H1 (cell line): Measurements from ENCODE around the gene FAM193A. TPM values are rescaled to one million over a fixed set of nuclear protein-coding genes. Genes with fewer than 3 reads are reported as not detected.

Experiments
- CTCF ChIA-PET: fragments of 300-600 bp; sonication (Branson Sonifier 250); formaldehyde crosslinking; loops from one replicate; lab custom pipeline; 2021; ENCODE audit not compliant: partially characterized antibody; lab: Charles Lee
- POLR2A ChIA-PET: fragments of 300-600 bp; sonication (Branson Sonifier 250); formaldehyde crosslinking; loops from one replicate; lab custom pipeline; 2021; ENCODE audit warnings: inconsistent platforms; ENCODE audit not compliant: partially characterized antibody; lab: Charles Lee
- DNase-seq, 2 experiments: peaks; one replicate each; pipeline versions ENCODE4 v3.0.0 to v3.0.0-alpha.2; 2010 to 2022; ENCODE audit warnings: low spot score in 2 of 2, low read depth in 1 of 2, mixed read lengths in 1 of 2
- FAIRE-seq: peaks from 2 replicates; lab custom pipeline; 2011; peaks lifted over from hg19 to GRCh38; lab: Jason Lieb, UNC
- H2AFZ ChIP-seq: 2 replicates; pipeline ENCODE4 v1.8.1; 2012; ENCODE audit warnings: low read length, inconsistent platforms
- H2AK5ac ChIP-seq: 2 replicates; pipeline ENCODE4 v1.6.1; 2013; ENCODE audit warnings: low read depth, low read length
- H2BK120ac ChIP-seq: replicated peaks from 2 replicates; pipeline ENCODE3; 2013; ENCODE audit warnings: low read depth, low read length, inconsistent platforms
- H2BK12ac ChIP-seq: 2 replicates; pipeline ENCODE4 v1.6.1; 2013; ENCODE audit warnings: low read depth, low read length
- H2BK15ac ChIP-seq: 2 replicates; pipeline ENCODE4 v1.6.1; 2013; ENCODE audit warnings: low read length
- H2BK20ac ChIP-seq: 2 replicates; pipeline ENCODE4 v1.6.1; 2013; ENCODE audit warnings: low read length
- H2BK5ac ChIP-seq: 2 replicates; pipeline ENCODE4 v1.6.1; 2013; ENCODE audit warnings: low read depth, low read length
- H3K14ac ChIP-seq: 2 replicates; pipeline ENCODE4 v1.6.1; 2013; ENCODE audit warnings: inconsistent platforms; ENCODE audit not compliant: insufficient read length
- H3K18ac ChIP-seq: 2 replicates; pipeline ENCODE4 v1.6.1; 2013; ENCODE audit warnings: low read length; ENCODE audit errors: extremely low read depth
- H3K23ac ChIP-seq: 2 replicates; pipeline ENCODE4 v1.6.1; 2013; ENCODE audit warnings: inconsistent platforms; ENCODE audit not compliant: insufficient read length
- H3K23me2 ChIP-seq: 2 replicates; pipeline ENCODE4 v1.6.1; 2013; ENCODE audit warnings: low read depth, low read length
- H3K27ac ChIP-seq: 2 replicates; pipeline ENCODE4 v1.6.1; 2011; ENCODE audit warnings: low read depth, low read length, inconsistent platforms
- H3K27me3 ChIP-seq, 4 experiments: replicated peaks in 1 of 4; 1 replicate in 1 of 4; 2 replicates in 3 of 4; pipeline versions ENCODE4 v1.6.1 to v1.8.1; 2011 to 2013; ENCODE audit warnings: low read length in 3 of 4, mild to moderate bottlenecking in 3 of 4, inconsistent platforms in 2 of 4, mixed read lengths in 2 of 4, moderate library complexity in 1 of 4; ENCODE audit not compliant: control insufficient read depth in 3 of 4, insufficient read depth in 3 of 4; ENCODE audit errors: extremely low read depth in 1 of 4
- H3K36me3 ChIP-seq, 4 experiments: 2 replicates each; pipeline versions ENCODE4 v1.6.1 to v1.8.1; 2011 to 2013; ENCODE audit warnings: mild to moderate bottlenecking in 4 of 4, low read length in 3 of 4, moderate library complexity in 2 of 4, control low read depth in 1 of 4, inconsistent platforms in 1 of 4; ENCODE audit not compliant: insufficient read depth in 4 of 4, control insufficient read depth in 2 of 4
- H3K4ac ChIP-seq: replicated peaks from 2 replicates; pipeline ENCODE3; 2013; ENCODE audit warnings: low read length, low read depth, mixed read lengths, inconsistent platforms; ENCODE audit not compliant: insufficient read length
- H3K4me1 ChIP-seq, 4 experiments: replicated peaks in 1 of 4; 1 replicate in 1 of 4; 2 replicates in 3 of 4; pipeline versions ENCODE4 v1.6.1 to v1.8.1; 2011 to 2013; ENCODE audit warnings: low read length in 3 of 4, inconsistent platforms in 2 of 4, mixed read lengths in 1 of 4; ENCODE audit not compliant: insufficient read depth in 4 of 4, control insufficient read depth in 3 of 4
- H3K4me2 ChIP-seq, 2 experiments: 2 replicates each; pipeline versions ENCODE4 v1.6.1 to v1.8.1; 2011 to 2013; ENCODE audit warnings: low read depth in 2 of 2, low read length in 2 of 2, control low read depth in 1 of 2, inconsistent platforms in 1 of 2, mild to moderate bottlenecking in 1 of 2; ENCODE audit not compliant: insufficient read depth in 1 of 2
- H3K4me3 ChIP-seq, 4 experiments: fragments of 200-600, 300-600 bp in 1 of 4; sonication (generic), shearing (Covaris generic), sonication (Bioruptor Twin) in 1 of 4; 2 replicates each; pipeline versions ENCODE4 v1.5.1 to v1.8.1; 2011 to 2016; ENCODE audit warnings: low read length in 4 of 4, low read depth in 3 of 4, control low read depth in 2 of 4, inconsistent platforms in 2 of 4, mild to moderate bottlenecking in 2 of 4, mixed read lengths in 1 of 4, moderate library complexity in 1 of 4; ENCODE audit not compliant: insufficient read depth in 2 of 4; ENCODE audit errors: extremely low read depth in 1 of 4
- H3K56ac ChIP-seq: replicated peaks from 2 replicates; pipeline ENCODE3; 2013; ENCODE audit warnings: low read depth, mild to moderate bottlenecking, mixed read lengths, low read length, inconsistent platforms; ENCODE audit not compliant: insufficient read length
- H3K79me1 ChIP-seq: 2 replicates; pipeline ENCODE4 v1.6.1; 2013; ENCODE audit warnings: low read depth, low read length, control low read depth
- H3K79me2 ChIP-seq, 2 experiments: 2 replicates each; pipeline versions ENCODE4 v1.6.1 to v1.8.1; 2012 to 2013; ENCODE audit warnings: low read length in 2 of 2, mild to moderate bottlenecking in 2 of 2, inconsistent platforms in 1 of 2; ENCODE audit not compliant: insufficient read depth in 2 of 2, control insufficient read depth in 1 of 2
- H3K9ac ChIP-seq, 4 experiments: replicated peaks in 1 of 4; 1 replicate in 1 of 4; 2 replicates in 3 of 4; pipeline versions ENCODE4 v1.6.1 to v1.8.1; 2011 to 2013; ENCODE audit warnings: low read depth in 3 of 4, low read length in 3 of 4, control low read depth in 2 of 4, mild to moderate bottlenecking in 2 of 4, moderate library complexity in 2 of 4, inconsistent platforms in 1 of 4; ENCODE audit errors: extremely low read depth in 1 of 4
- H3K9me3 ChIP-seq, 2 experiments: 2 replicates each; pipeline versions ENCODE4 v1.6.1 to v1.8.1; 2012 to 2013; ENCODE audit warnings: mild to moderate bottlenecking in 2 of 2, moderate library complexity in 2 of 2, control low read depth in 1 of 2, inconsistent platforms in 1 of 2, low read depth in 1 of 2, low read length in 1 of 2, mixed read lengths in 1 of 2; ENCODE audit not compliant: insufficient read depth in 2 of 2
- H4K20me1 ChIP-seq, 2 experiments: replicated peaks in 1 of 2; 2 replicates each; pipeline versions ENCODE3 to v1.8.1; 2011 to 2013; ENCODE audit warnings: inconsistent platforms in 2 of 2, low read length in 2 of 2, mild to moderate bottlenecking in 1 of 2; ENCODE audit not compliant: insufficient read depth in 2 of 2, control insufficient read depth in 1 of 2
- H4K5ac ChIP-seq: 2 replicates; pipeline ENCODE4 v1.6.1; 2013; ENCODE audit warnings: low read length, low read depth, mixed read lengths, inconsistent platforms; ENCODE audit not compliant: insufficient read length
- H4K8ac ChIP-seq: 2 replicates; pipeline ENCODE4 v1.8.0; 2013; ENCODE audit warnings: mild to moderate bottlenecking, moderate library complexity, low read length, inconsistent platforms; ENCODE audit not compliant: insufficient read depth; ENCODE audit errors: extremely low read depth
- H4K91ac ChIP-seq: replicated peaks from 2 replicates; pipeline ENCODE3; 2013; ENCODE audit warnings: low read length, mixed read lengths, inconsistent platforms; ENCODE audit not compliant: insufficient read length
- ASH2L ChIP-seq: fragments of 200-600, 300-600 bp; sonication (generic); IDR thresholded peaks from one replicate; pipeline ENCODE4 v1.7.1; 2017; ENCODE audit warnings: low read length
- BRCA1 ChIP-seq: IDR thresholded peaks from 2 replicates; pipeline ENCODE4 v1.6.1; 2012; ENCODE audit warnings: low read depth, low read length, improper control_type of control experiment
- CHD2 ChIP-seq: IDR thresholded peaks from 2 replicates; pipeline ENCODE4 v1.6.1; 2012; ENCODE audit warnings: low read length, improper control_type of control experiment
- HDAC6 ChIP-seq: IDR thresholded peaks from one replicate; pipeline ENCODE4 v1.7.1; 2012; ENCODE audit warnings: low read depth, mild to moderate bottlenecking, inconsistent platforms, low read length, moderate library complexity
- NANOG ChIP-seq: IDR thresholded peaks from 2 replicates; pipeline ENCODE4 v1.6.1; 2011; ENCODE audit warnings: low read length, low read depth, mild to moderate bottlenecking, inconsistent platforms; ENCODE audit not compliant: insufficient read depth, poor library complexity, severe bottlenecking
- PHF8 ChIP-seq: fragments of 200-600 bp; sonication (generic); conservative IDR thresholded peaks from 2 replicates; pipeline ENCODE4 v1.7.1; 2012; ENCODE audit warnings: low read depth, mild to moderate bottlenecking, inconsistent platforms, low read length, moderate library complexity
- RAD21 ChIP-seq, 2 experiments: IDR thresholded peaks in 1 of 2; conservative IDR thresholded peaks in 1 of 2; 2 replicates each; pipeline ENCODE4 v1.6.1; 2011; ENCODE audit warnings: low read depth in 2 of 2, low read length in 2 of 2, improper control_type of control experiment in 1 of 2, inconsistent platforms in 1 of 2, mild to moderate bottlenecking in 1 of 2, moderate library complexity in 1 of 2
- SP1 ChIP-seq: IDR thresholded peaks from 2 replicates; pipeline ENCODE4 v1.6.1; 2011; ENCODE audit warnings: low read depth, low read length
- SRF ChIP-seq: IDR thresholded peaks from 2 replicates; pipeline ENCODE4 v1.6.1; 2011; ENCODE audit warnings: mild to moderate bottlenecking, low read depth, low read length, moderate library complexity
- WGBS, 2 experiments: shearing (Covaris generic) in 1 of 2; methylation state at CpG; one replicate each; pipeline versions ENCODE4 v1.1.6 to v1.1.7; 2013 to 2015; ENCODE audit warnings: low lambda C conversion rate in 2 of 2, mixed read lengths in 2 of 2, inconsistent platforms in 1 of 2, low coverage in 1 of 2, missing lambda C conversion rate in 1 of 2; ENCODE audit not compliant: insufficient replicate concordance in 2 of 2, insufficient coverage in 1 of 2, insufficient read length in 1 of 2; ENCODE audit errors: extremely low coverage in 1 of 2, missing lambda C conversion rate in 1 of 2; 5-methylcytosine and 5-hydroxymethylcytosine counted together
- polyA plus RNA-seq, 7 experiments: library from polyadenylated mRNA; depleted of rRNA in 3 of 7; stranded (reverse) in 5 of 7; unstranded in 2 of 7; fragments of >200 nt in 5 of 7; fragments of 200-250 nt in 2 of 7; gene quantifications; 1 replicate in 5 of 7; 2 replicates in 1 of 7; 4 replicates in 1 of 7; pipeline versions ENCODE4 v1.2.1 to v1.2.3, GENCODE V29; 2011 to 2013; ENCODE audit warnings: missing spikeins in 2 of 7, mixed read lengths in 2 of 7
- total RNA-seq: library from RNA; stranded (reverse); fragmentation: NEBNext Ultra II Directional; extraction: Animal tissue kit (Norgen Biotek cat#: 25700); gene quantifications from 2 replicates; pipeline ENCODE4 v1.2.1, GENCODE V29; 2021
- TF ChIP-seq, protein P1 (sequence below), 3 experiments: IDR thresholded peaks; 1 replicate in 2 of 3; 2 replicates in 1 of 3; pipeline versions ENCODE4 v1.5.1 to v1.6.1; 2011; ENCODE audit warnings: low read length in 3 of 3, mild to moderate bottlenecking in 3 of 3, inconsistent platforms in 2 of 3, low read depth in 1 of 3, moderate library complexity in 1 of 3; ENCODE audit not compliant: insufficient read depth in 1 of 3; ENCODE audit errors: control extremely low read depth in 1 of 3

Gene FAM193A
- total and polyA plus RNA-seq, 2 of the 8 experiments (the other 6 are each of a cell fraction or from before 2014, with no cell fraction given): 8.7 to 26.2 TPM

- no peak overlapping the region for H3K4me3 ChIP-seq
- H3K79me2 ChIP-seq: peaks cover 0 to 6% of the 10 kb centered on the region in 2 experiments; a peak in 1 of 4 replicates
- H2AK5ac ChIP-seq: no peak overlapping the region
- 96% methylated on average over 1 of the region's 1 CpG; no CpG with 5 or more reads in 1 of the 2 experiments for WGBS, 2 experiments
- H3K79me1 ChIP-seq: no peaks in the 10 kb centered on the region
- H2BK5ac ChIP-seq: no peak overlapping the region
- H3K23me2 ChIP-seq: no peaks in the 10 kb centered on the region
- H3K18ac ChIP-seq: no peak overlapping the region
- H3K56ac ChIP-seq: no peak overlapping the region
- H3K14ac ChIP-seq: no peak overlapping the region
- H2BK15ac ChIP-seq: no peak overlapping the region
- TF ChIP-seq RAD21 (IDR thresholded peaks at IDR 0.05 in 1 of 2, conservative IDR thresholded peaks at IDR 0.05 in 1 of 2; ENCODE audit: low read depth in 2 of 2, low read length in 2 of 2): peak; percentile 26 to 33; a peak in 3 of 4 replicates
- no peak for TF ChIP-seq ASH2L
- TF ChIP-seq HDAC6: no peak
- TF ChIP-seq PHF8: no peak
- TF ChIP-seq, protein P1, sequence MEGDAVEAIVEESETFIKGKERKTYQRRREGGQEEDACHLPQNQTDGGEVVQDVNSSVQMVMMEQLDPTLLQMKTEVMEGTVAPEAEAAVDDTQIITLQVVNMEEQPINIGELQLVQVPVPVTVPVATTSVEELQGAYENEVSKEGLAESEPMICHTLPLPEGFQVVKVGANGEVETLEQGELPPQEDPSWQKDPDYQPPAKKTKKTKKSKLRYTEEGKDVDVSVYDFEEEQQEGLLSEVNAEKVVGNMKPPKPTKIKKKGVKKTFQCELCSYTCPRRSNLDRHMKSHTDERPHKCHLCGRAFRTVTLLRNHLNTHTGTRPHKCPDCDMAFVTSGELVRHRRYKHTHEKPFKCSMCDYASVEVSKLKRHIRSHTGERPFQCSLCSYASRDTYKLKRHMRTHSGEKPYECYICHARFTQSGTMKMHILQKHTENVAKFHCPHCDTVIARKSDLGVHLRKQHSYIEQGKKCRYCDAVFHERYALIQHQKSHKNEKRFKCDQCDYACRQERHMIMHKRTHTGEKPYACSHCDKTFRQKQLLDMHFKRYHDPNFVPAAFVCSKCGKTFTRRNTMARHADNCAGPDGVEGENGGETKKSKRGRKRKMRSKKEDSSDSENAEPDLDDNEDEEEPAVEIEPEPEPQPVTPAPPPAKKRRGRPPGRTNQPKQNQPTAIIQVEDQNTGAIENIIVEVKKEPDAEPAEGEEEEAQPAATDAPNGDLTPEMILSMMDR (IDR thresholded peaks at IDR 0.05; ENCODE audit: control extremely low read depth in 1 of 3, insufficient read depth in 1 of 3, low read depth in 1 of 3, low read length in 3 of 3): peak in 2 of 3 experiments; percentile 19 to 45; a peak in 2 of 4 replicates
- no peak for TF ChIP-seq CHD2
- TF ChIP-seq BRCA1: no peak
- no peak for TF ChIP-seq NANOG
- TF ChIP-seq SP1: no peak
- no peak for TF ChIP-seq SRF
- H3K9ac ChIP-seq: no peak overlapping the region
- ChIA-PET CTCF (interaction anchor here (0.6 to 3.9 kb wide), 12 partner anchors 11 to 127 kb away, joined by 3 to 26 read pairs (median 3); no protein-coding TSS in a partner anchor), POLR2A (interaction anchor here (1.4 kb wide), 1 partner anchor 270 kb away, joined by 3 read pairs; no protein-coding TSS in a partner anchor)
- DNase-seq (no peak), FAIRE-seq (no peak)
- H4K20me1 ChIP-seq: peaks cover 0 to 4% of the 10 kb centered on the region in 2 experiments
- H3K23ac ChIP-seq: no peak overlapping the region
- no peak overlapping the region for H4K8ac ChIP-seq
- H3K9me3 ChIP-seq: no peaks in the 10 kb centered on the region
- no peak overlapping the region for H4K5ac ChIP-seq
- no peak overlapping the region for H2BK20ac ChIP-seq
- H3K27ac ChIP-seq: no peak overlapping the region
- H3K4me1 ChIP-seq: no peaks in the 10 kb centered on the region
- H2BK120ac ChIP-seq: no peak overlapping the region
- no peak overlapping the region for H2BK12ac ChIP-seq
- no peak overlapping the region for H3K4me2 ChIP-seq
- H3K36me3 ChIP-seq: peaks cover 8 to 33% (median 17%) of the 10 kb centered on the region in 4 experiments; a peak in 7 of 8 replicates
- no peak overlapping the region for H3K4ac ChIP-seq
- H4K91ac ChIP-seq: no peak overlapping the region
- no peaks in the 10 kb centered on the region for H3K27me3 ChIP-seq
- no peak overlapping the region for H2AFZ ChIP-seq
These were observed 136.7 kb downstream of the FAM193A start for GRCh38 chr4:2673157-2673556.
